ENCODE results near the gene RHBDL3.

RHBDL3 gene

GRCh38 chr17:32266389-32267301 is 1.0 kb downstream of the RHBDL3 start:
- in situ Hi-C loops (cut with MboI; ENCODE audit: low sequenced_read_pairs) = no loop called here

- in situ Hi-C loops (cut with MboI; ENCODE audit: low sequenced_read_pairs) = no loop called here
Observed at GRCh38 chr17:32267690-32268205, 2.1 kb downstream of the RHBDL3 start.

GRCh38 chr17:32268734-32269288 is 3.2 kb downstream of the RHBDL3 start:
- in situ Hi-C loops (cut with MboI; ENCODE audit: low sequenced_read_pairs) = no loop called here

- in situ Hi-C loops (cut with MboI; ENCODE audit: low sequenced_read_pairs) = no loop called here
Observed at GRCh38 chr17:32269377-32269776, 3.7 kb downstream of the RHBDL3 start.

GRCh38 chr17:32271844-32272243 is 6.2 kb downstream of the RHBDL3 start:
- in situ Hi-C loops (cut with MboI; ENCODE audit: low sequenced_read_pairs) = no loop called here

- in situ Hi-C loops (cut with MboI; ENCODE audit: low sequenced_read_pairs) = no loop called here
Observed at GRCh38 chr17:32274101-32274500, 8.5 kb downstream of the RHBDL3 start.

GRCh38 chr17:32274643-32275042 is 9.0 kb downstream of the RHBDL3 start:
- in situ Hi-C loops (cut with MboI; ENCODE audit: low sequenced_read_pairs) = no loop called here

GRCh38 chr17:32275060-32276042 is 9.7 kb downstream of the RHBDL3 start:
- in situ Hi-C loops (cut with MboI; ENCODE audit: low sequenced_read_pairs) = no loop called here

- in situ Hi-C loops (cut with MboI; ENCODE audit: low sequenced_read_pairs) = no loop called here
Observed at GRCh38 chr17:32276171-32276601, 10.6 kb downstream of the RHBDL3 start.

- in situ Hi-C loops (cut with MboI; ENCODE audit: low sequenced_read_pairs) = no loop called here
Observed at GRCh38 chr17:32277284-32277683, 11.7 kb downstream of the RHBDL3 start.

GRCh38 chr17:32278815-32279214 is 13.2 kb downstream of the RHBDL3 start:
- in situ Hi-C loops (cut with MboI; ENCODE audit: low sequenced_read_pairs) = no loop called here

GRCh38 chr17:32279891-32280716 is 14.5 kb downstream of the RHBDL3 start:
- in situ Hi-C loops (cut with MboI; ENCODE audit: low sequenced_read_pairs) = no loop called here

- in situ Hi-C loops (cut with MboI; ENCODE audit: low sequenced_read_pairs) = no loop called here
Observed at GRCh38 chr17:32281011-32281451, 15.4 kb downstream of the RHBDL3 start.

- in situ Hi-C loops (cut with MboI; ENCODE audit: low sequenced_read_pairs) = no loop called here
Observed at GRCh38 chr17:32283745-32284201, 18.1 kb downstream of the RHBDL3 start.

- in situ Hi-C loops (cut with MboI; ENCODE audit: low sequenced_read_pairs) = no loop called here
Observed at GRCh38 chr17:32285306-32285705, 19.7 kb downstream of the RHBDL3 start.

- in situ Hi-C loops (cut with MboI; ENCODE audit: low sequenced_read_pairs) = no loop called here
Observed at GRCh38 chr17:32285746-32286517, 20.3 kb downstream of the RHBDL3 start.

- in situ Hi-C loops (cut with MboI; ENCODE audit: low sequenced_read_pairs) = no loop called here
Observed at GRCh38 chr17:32286518-32286900, 20.9 kb downstream of the RHBDL3 start.

GRCh38 chr17:32287804-32288511 is 22.3 kb downstream of the RHBDL3 start:
- in situ Hi-C loops (cut with MboI; ENCODE audit: low sequenced_read_pairs) = no loop called here

GRCh38 chr17:32288615-32289014 is 23.0 kb downstream of the RHBDL3 start:
- in situ Hi-C loops (cut with MboI; ENCODE audit: low sequenced_read_pairs) = no loop called here

All from HL-60/S4 treated with retinoic acid at 250 ng/mL for 4 days and 3 days (cell line).